GM18505 (cell line): ENCODE results near the gene RNF213.

Source experiments
- ATAC-seq: cut with Tn5 transposase; IDR thresholded peaks from one replicate; pipeline ENCODE4 v1.9.1; 2021; ENCODE audit not compliant: unreplicated experiment
- POLR2A ChIP-seq: IDR thresholded peaks from 4 replicates; pipeline ENCODE4 v1.6.1; 2011; ENCODE audit warnings: borderline replicate concordance; ENCODE audit not compliant: insufficient read depth, insufficient read length; ENCODE audit errors: extremely low read depth

The RNF213 gene

GRCh38 chr17:80381416-80381923 lies 120.8 kb downstream of the RNF213 start:
- TF ChIP-seq POLR2A = no peak
- no peak for ATAC-seq

- ATAC-seq = no peak
- TF ChIP-seq POLR2A = no peak
Measured at GRCh38 chr17:80382446-80382845, 121.8 kb downstream of the RNF213 start.

DNA sequence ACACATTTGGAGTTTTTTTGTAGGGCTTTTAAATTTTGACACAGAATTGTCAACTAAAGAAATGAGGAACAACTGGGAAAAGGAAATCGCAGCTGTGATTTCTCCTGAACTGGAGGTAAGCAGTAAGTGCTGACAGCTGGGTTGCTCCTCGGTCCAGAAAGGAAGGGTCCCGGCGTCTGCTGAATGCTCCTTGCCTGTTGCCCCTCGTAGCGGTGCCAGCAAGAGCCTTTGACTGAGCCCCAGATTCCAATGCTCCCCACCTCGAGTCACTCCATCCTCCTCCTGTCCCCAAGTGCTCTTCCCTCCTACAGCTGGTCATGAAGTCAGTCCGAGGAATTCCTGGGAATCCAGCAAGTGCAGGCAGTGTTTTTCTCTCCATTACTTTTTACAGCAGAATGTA lies 122.3 kb downstream of the RNF213 start:
- no peak for ATAC-seq
- no peak for TF ChIP-seq POLR2A

- ATAC-seq = no peak
- TF ChIP-seq POLR2A = no peak
Measured at GRCh38 chr17:80384078-80384960, 123.7 kb downstream of the RNF213 start.

DNA sequence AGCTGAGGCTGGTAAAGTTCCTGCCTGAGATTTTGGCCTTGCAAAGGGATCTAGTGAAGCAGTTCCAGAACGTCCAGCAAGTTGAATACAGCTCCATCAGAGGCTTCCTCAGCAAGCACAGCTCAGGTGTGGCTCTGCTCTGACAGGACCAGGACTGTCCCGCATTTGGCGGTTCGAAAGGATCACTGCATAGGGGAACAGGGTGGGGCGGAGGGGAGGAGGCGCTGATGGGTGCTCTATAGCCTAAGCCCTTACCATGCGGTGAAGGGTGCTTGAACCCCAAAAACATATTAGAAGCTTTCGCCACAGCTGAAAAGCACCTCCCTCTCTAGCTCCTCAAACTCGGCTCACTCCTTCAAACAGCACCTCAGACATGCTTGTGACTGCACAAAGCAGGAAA lies 124.4 kb downstream of the RNF213 start:
- ATAC-seq = no peak
- no peak for TF ChIP-seq POLR2A

- no peak for TF ChIP-seq POLR2A
- ATAC-seq = no peak
Measured at GRCh38 chr17:80386341-80386740, 125.7 kb downstream of the RNF213 start.

- TF ChIP-seq POLR2A = no peak
- ATAC-seq = no peak
Measured at GRCh38 chr17:80387071-80387470, 126.4 kb downstream of the RNF213 start.

- TF ChIP-seq POLR2A = no peak
- no peak for ATAC-seq
Measured at GRCh38 chr17:80388175-80388574, 127.5 kb downstream of the RNF213 start.

DNA sequence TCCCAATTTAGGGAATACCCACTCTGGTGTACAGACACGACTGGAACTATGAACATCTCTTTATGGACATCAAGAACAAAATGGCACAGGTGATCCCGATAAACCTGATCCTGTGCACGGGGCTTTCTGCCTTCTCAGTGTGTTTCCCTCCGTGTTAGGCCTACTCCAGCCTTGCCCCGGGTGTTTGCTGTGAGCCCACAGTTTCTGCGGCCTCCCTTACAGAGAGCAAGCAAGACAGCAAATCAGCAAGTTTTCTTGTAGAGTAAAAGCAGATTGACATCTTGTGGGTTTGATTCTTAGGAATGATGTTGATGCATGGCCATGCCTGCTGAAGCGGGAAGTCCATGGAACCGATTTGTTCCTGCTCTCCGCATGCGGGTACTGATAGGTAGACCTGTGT lies 127.9 kb downstream of the RNF213 start:
- ATAC-seq = no peak
- TF ChIP-seq POLR2A = no peak

DNA sequence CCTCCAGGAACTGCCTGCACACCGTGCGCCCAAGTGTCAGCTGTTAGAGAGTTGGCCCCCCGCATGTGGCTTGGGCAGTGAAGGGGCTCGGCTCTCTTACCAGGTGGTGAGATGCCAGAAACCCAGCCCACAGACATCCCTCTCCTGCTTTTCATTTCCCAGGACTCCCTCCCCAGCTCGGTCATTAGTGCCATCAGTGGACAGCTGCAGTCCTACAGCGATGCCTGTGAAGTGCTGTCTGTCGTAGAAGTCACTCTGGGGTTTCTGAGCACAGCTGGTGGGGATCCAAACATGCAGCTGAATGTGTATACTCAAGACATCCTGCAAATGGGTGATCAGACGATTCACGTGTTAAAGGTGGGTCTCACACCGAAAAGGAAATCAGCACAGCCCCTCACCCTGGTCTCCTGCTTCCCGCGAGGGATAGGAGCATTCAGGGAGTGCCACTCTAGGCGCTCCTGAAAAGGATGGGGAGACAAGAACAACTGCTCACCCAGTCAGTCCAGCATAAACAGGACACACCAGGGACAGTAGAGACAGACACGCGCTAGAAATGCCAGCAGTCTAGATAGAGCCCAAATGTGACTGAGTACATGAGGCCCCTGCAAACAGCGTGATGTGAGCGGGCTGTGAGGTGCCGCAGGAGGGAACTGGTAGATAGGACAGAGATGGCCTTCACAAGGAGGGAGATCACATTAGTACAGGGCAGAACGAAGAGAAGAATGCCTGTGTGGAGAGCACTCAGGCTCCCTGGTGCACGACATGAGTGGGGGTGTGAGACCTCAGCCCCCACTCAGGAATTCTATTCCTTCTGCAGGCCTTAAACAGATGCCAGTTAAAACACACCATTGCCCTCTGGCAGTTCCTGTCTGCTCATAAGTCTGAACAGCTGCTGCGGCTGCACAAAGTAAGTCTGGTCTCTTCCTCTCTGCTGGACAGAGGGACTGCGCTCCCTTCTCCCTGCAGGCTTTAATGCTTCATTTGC lies 128.7 kb downstream of the RNF213 start:
- TF ChIP-seq POLR2A = no peak
- no peak for ATAC-seq

DNA sequence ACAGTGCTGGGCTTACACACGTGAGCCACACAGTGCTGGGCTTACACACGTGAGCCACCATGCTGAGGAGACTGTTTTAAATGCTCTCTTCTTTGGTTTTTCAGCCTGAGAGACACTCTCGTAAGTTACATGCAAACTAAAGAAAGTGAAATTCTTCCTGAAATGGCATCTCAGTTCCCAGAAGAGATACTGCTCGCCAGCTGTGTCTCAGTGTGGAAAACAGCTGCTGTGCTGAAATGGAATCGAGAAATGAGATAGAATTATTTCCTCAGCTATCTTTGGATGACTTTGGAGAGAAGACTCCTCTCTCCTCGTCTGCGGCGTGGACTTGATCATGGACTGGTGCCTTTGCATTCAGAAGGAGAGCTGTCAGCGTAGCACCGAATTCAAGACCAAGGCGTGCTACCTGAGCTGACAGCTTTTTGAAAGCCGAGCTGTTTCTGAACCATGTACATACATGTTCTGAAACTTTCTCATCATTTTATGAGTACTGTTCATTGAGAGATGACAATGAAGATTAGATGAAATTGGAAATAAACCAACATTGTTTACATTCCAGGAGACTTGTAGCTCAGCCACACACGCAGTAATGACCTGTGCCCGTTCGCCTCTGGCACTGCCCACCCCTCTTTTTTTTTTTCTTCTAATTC lies 132.7 kb downstream of the RNF213 start:
- no peak for ATAC-seq
- TF ChIP-seq POLR2A = no peak

GRCh38 chr17:80393961-80394360 lies 133.3 kb downstream of the RNF213 start:
- no peak for TF ChIP-seq POLR2A
- ATAC-seq = no peak
